22Rv1 (cell line): ENCODE measurements around the gene DCTD.

Experiments used
- ZFX ChIP-seq: fragments of 450-650 bp; IDR thresholded peaks from 2 replicates; pipeline ENCODE4 v1.6.1; 2017; ENCODE audit warnings: antibody characterized with exemption, borderline replicate concordance
- TF ChIP-seq, protein P1 (sequence below): fragments of 450-650 bp; IDR thresholded peaks from 2 replicates; pipeline ENCODE4 v1.5.1; 2017; ENCODE audit warnings: mild to moderate bottlenecking

DNA sequence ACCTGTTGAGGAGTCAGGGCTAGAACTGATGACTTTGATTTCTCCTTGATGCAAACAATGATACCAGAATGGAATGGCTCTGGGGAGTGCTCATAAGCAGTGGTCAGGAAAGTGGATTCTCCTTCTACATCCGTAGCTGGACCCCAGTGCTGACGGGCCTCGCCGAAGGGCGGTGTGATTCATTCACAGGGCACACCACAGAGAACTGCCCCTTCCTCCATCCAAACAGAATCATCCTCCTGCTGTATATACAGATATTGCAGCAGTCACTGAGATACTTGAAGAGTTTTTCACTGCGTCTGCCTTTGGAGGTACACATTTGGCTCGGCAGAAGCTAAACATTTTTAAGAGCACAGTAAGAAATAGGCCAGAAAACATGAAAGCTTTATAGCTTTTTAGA is 7.3 kb upstream of the DCTD start:
- TF ChIP-seq, protein P1, sequence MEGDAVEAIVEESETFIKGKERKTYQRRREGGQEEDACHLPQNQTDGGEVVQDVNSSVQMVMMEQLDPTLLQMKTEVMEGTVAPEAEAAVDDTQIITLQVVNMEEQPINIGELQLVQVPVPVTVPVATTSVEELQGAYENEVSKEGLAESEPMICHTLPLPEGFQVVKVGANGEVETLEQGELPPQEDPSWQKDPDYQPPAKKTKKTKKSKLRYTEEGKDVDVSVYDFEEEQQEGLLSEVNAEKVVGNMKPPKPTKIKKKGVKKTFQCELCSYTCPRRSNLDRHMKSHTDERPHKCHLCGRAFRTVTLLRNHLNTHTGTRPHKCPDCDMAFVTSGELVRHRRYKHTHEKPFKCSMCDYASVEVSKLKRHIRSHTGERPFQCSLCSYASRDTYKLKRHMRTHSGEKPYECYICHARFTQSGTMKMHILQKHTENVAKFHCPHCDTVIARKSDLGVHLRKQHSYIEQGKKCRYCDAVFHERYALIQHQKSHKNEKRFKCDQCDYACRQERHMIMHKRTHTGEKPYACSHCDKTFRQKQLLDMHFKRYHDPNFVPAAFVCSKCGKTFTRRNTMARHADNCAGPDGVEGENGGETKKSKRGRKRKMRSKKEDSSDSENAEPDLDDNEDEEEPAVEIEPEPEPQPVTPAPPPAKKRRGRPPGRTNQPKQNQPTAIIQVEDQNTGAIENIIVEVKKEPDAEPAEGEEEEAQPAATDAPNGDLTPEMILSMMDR = no peak
- no peak for TF ChIP-seq ZFX
